Measurements from ENCODE around the gene POU2AF3. TPM values are rescaled to one million over a fixed set of nuclear protein-coding genes. Genes with fewer than 3 reads are reported as not detected.

The POU2AF3 gene
- total RNA-seq, 1 experiment from 2014 or later = not detected

DNA sequence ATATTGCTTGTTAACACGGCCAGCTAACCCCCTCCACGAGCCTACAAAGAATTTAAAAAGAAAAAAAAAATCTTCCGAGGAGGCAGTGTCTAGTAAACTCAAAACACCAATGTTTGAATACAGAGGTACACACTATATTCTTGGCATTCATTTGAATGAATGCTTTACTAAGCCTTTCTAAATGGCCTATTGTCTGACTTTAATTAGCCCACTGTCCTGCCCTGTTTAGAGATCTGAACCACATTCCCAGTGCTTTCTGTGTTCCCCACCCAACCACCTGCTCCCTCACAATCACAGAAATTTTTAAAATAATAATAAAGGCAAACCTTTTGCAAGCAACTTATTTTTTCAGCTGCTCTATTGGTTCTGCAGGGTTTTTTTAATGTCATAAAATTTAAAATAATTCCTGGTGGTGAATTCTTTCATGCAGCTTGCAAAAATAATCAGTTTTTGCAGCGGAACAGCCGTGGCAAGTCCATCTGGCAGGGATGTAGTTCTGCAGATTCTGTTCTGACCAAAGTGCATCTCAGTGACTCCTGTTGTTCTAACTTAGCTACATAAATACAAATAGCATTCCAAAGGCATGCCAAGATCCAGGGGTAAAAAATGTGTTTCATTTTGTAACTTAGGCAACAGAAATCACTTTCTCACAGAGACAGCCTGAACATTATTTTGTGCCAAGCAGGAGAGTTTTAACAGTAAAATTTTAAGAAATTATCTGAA lies 29.0 kb upstream of the POU2AF3 start:
- CTCF ChIA-PET = no interaction called here
- no peak overlapping the region for H3K9ac ChIP-seq (ENCODE audit: low read length)
- no peak for DNase-seq (ENCODE audit: low read depth, low spot score)
- ATAC-seq = no peak
- TF ChIP-seq POLR2A (IDR thresholded peaks at IDR 0.05; ENCODE audit: borderline replicate concordance, extremely low read depth, insufficient read depth, insufficient read length) = no peak
- TF ChIP-seq, protein P1, sequence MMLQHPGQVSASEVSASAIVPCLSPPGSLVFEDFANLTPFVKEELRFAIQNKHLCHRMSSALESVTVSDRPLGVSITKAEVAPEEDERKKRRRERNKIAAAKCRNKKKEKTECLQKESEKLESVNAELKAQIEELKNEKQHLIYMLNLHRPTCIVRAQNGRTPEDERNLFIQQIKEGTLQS (IDR thresholded peaks at IDR 0.05) = no peak
- no peak for TF ChIP-seq RAD21 (IDR thresholded peaks at IDR 0.05; ENCODE audit: low read depth)
- no peak for TF ChIP-seq EZH2 (IDR thresholded peaks at IDR 0.05)
- TF ChIP-seq, protein P2, sequence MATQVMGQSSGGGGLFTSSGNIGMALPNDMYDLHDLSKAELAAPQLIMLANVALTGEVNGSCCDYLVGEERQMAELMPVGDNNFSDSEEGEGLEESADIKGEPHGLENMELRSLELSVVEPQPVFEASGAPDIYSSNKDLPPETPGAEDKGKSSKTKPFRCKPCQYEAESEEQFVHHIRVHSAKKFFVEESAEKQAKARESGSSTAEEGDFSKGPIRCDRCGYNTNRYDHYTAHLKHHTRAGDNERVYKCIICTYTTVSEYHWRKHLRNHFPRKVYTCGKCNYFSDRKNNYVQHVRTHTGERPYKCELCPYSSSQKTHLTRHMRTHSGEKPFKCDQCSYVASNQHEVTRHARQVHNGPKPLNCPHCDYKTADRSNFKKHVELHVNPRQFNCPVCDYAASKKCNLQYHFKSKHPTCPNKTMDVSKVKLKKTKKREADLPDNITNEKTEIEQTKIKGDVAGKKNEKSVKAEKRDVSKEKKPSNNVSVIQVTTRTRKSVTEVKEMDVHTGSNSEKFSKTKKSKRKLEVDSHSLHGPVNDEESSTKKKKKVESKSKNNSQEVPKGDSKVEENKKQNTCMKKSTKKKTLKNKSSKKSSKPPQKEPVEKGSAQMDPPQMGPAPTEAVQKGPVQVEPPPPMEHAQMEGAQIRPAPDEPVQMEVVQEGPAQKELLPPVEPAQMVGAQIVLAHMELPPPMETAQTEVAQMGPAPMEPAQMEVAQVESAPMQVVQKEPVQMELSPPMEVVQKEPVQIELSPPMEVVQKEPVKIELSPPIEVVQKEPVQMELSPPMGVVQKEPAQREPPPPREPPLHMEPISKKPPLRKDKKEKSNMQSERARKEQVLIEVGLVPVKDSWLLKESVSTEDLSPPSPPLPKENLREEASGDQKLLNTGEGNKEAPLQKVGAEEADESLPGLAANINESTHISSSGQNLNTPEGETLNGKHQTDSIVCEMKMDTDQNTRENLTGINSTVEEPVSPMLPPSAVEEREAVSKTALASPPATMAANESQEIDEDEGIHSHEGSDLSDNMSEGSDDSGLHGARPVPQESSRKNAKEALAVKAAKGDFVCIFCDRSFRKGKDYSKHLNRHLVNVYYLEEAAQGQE (IDR thresholded peaks at IDR 0.05; ENCODE audit: low read depth) = no peak
- TF ChIP-seq ZNF274 (IDR thresholded peaks at IDR 0.05; ENCODE audit: low read depth, low read length) = no peak
- TF ChIP-seq CEBPB (IDR thresholded peaks at IDR 0.05; ENCODE audit: low read depth) = no peak
- no peak for TF ChIP-seq CBX3 (IDR thresholded peaks at IDR 0.05; ENCODE audit: low read depth)
- H3K79me2 ChIP-seq (ENCODE audit: insufficient read depth, low read length) = no peaks in the 10 kb centered on the region
- peaks cover 33% of the 10 kb centered on the region for H3K27me3 ChIP-seq (ENCODE audit: insufficient read depth, low read length)
- no peak overlapping the region for H3K4me3 ChIP-seq (replicated peaks in 1 of 2; ENCODE audit: low read depth in 1 of 2, low read length in 2 of 2)
- RAD21 ChIA-PET (ENCODE audit: low non-redundant PET in 1 of 2, low total read pairs in 2 of 2, uncharacterized antibody in 2 of 2, unreplicated experiment in 2 of 2) = no interaction called here
- H3K4me1 ChIP-seq (ENCODE audit: control insufficient read depth in 1 of 2, insufficient read depth in 2 of 2, low read length in 2 of 2) = no peaks in the 10 kb centered on the region
- intact Hi-C loops (cut with micrococcal nuclease) = no loop called here
- no peaks in the 10 kb centered on the region for H3K36me3 ChIP-seq (ENCODE audit: control insufficient read depth in 1 of 2, insufficient read depth in 2 of 2, low read length in 2 of 2)
- POLR2A ChIA-PET = no interaction called here
- no peaks in the 10 kb centered on the region for H3K9me2 ChIP-seq (ENCODE audit: insufficient read depth)
- H3K9me3 ChIP-seq (ENCODE audit: control insufficient read depth in 1 of 2, insufficient read depth in 1 of 2, low read depth in 1 of 2, low read length in 2 of 2) = no peaks in the 10 kb centered on the region
- H3K4me2 ChIP-seq (ENCODE audit: low read length) = no peak overlapping the region
- H4K20me1 ChIP-seq (ENCODE audit: insufficient read depth) = no peaks in the 10 kb centered on the region
- no TSS peak for BruUV-seq (replicated peaks)
- no peak overlapping the region for H3K27ac ChIP-seq (ENCODE audit: low read depth, low read length)
- H2AFZ ChIP-seq (ENCODE audit: low read depth, low read length, poor library complexity, severe bottlenecking) = no peak overlapping the region

All from HCT116 (cell line).